Lung (tissue), 12 donors: ENCODE results near the gene DTX3. TPM values are rescaled to one million over a fixed set of nuclear protein-coding genes. Genes with fewer than 3 reads are reported as not detected.

Experiments
- ATAC-seq: fragments of 200-7000 bp; cut with Tn5 transposase; one replicate; pipeline ENCODE4 v1.9.1; 2020; ENCODE audit warnings: moderate number of reproducible peaks; ENCODE audit not compliant: insufficient read depth, low FRiP score
- DNase-seq, 3 donors: peaks; one replicate each; pipeline ENCODE4 v3.0.0-alpha.2; 2013 to 2017
- H3K27ac ChIP-seq, 2 donors: one replicate each; pipeline ENCODE4 v1.5.1; 2013; ENCODE audit warnings: mild to moderate bottlenecking in 2 of 2, moderate library complexity in 2 of 2, control low read depth in 1 of 2, inconsistent platforms in 1 of 2, low read depth in 1 of 2, low read length in 1 of 2
- H3K27me3 ChIP-seq, 3 donors: one replicate each; pipeline ENCODE4 v1.5.1; 2013; ENCODE audit warnings: low read length in 2 of 3; ENCODE audit not compliant: control insufficient read depth in 3 of 3, insufficient read depth in 3 of 3
- H3K36me3 ChIP-seq, 4 donors: one replicate each; pipeline ENCODE4 v1.5.1; 2013; ENCODE audit warnings: low read length in 4 of 4, mild to moderate bottlenecking in 1 of 4, moderate library complexity in 1 of 4; ENCODE audit not compliant: control insufficient read depth in 4 of 4, insufficient read depth in 4 of 4
- H3K4me1 ChIP-seq, 5 donors: one replicate each; pipeline ENCODE4 v1.5.1; 2013; ENCODE audit warnings: low read length in 5 of 5, mild to moderate bottlenecking in 2 of 5, moderate library complexity in 1 of 5; ENCODE audit not compliant: control insufficient read depth in 5 of 5, insufficient read depth in 5 of 5
- H3K4me3 ChIP-seq: one replicate; pipeline ENCODE4 v1.5.1; 2013; ENCODE audit warnings: mild to moderate bottlenecking, control low read depth, moderate library complexity
- H3K9ac ChIP-seq, 2 donors: one replicate each; pipeline ENCODE4 v1.5.1; 2013; ENCODE audit warnings: low read length in 2 of 2, control low read depth in 1 of 2; ENCODE audit not compliant: insufficient read depth in 1 of 2
- H3K9me3 ChIP-seq, 4 donors: one replicate each; pipeline ENCODE4 v1.5.1; 2013; ENCODE audit warnings: low read length in 3 of 4, mild to moderate bottlenecking in 1 of 4, moderate library complexity in 1 of 4; ENCODE audit not compliant: control insufficient read depth in 4 of 4, insufficient read depth in 3 of 4
- WGBS, 2 donors: extraction: QIAGEN DNeasy Blood & Tissue Kit; methylation state at CpG; one replicate each; pipeline ENCODE4 v1.1.7; 2013; 5-methylcytosine and 5-hydroxymethylcytosine counted together
- polyA plus RNA-seq, 2 donors: library from polyadenylated mRNA; stranded (reverse); fragments of 200-250 nt; gene quantifications; one replicate each; pipeline ENCODE4 v1.2.1, GENCODE V29; 2013
- total RNA-seq, 2 donors: library from RNA; depleted of rRNA in 1 of 2; stranded (reverse); fragments of >200 nt in 1 of 2; gene quantifications; one replicate each; pipeline ENCODE4 v1.2.1, GENCODE V29; 2014 to 2021
- TF ChIP-seq, protein P1 (sequence below): IDR thresholded peaks from 2 replicates; pipeline ENCODE4 v1.5.1; 2012; ENCODE audit warnings: mild to moderate bottlenecking; ENCODE audit errors: control extremely low read depth, extremely low read depth
- donor health status: control.
- donor health status: control.
- donor health status: Bipolar disorder and iron deficiency.
- donor health status: healthy.
- donor health status: DM: yes; HTN: yes; CAD: no.

Gene DTX3
- total and polyA plus RNA-seq, 4 donors: 13.9 to 40.1 (median 24.9) TPM

GRCh38 chr12:57612711-57613426 is 8.2 kb downstream of the DTX3 start:
- no peaks in the 10 kb centered on the region for H3K9me3 ChIP-seq
- H3K4me1 ChIP-seq: peaks cover 0 to 21% (median 6%) of the 10 kb centered on the region in 5 donors
- H3K27ac ChIP-seq: no peak overlapping the region
- WGBS, 2 donors: 88 to 94% methylated on average over 10 of the region's 10 CpGs
- ATAC-seq: no peak
- no peak for DNase-seq
- peaks cover 0 to 8% (median 3%) of the 10 kb centered on the region in 3 donors for H3K27me3 ChIP-seq
- H3K36me3 ChIP-seq: peaks cover 0 to 27% (median under 1%) of the 10 kb centered on the region in 4 donors
- no peak overlapping the region for H3K9ac ChIP-seq
- H3K4me3 ChIP-seq: no peak overlapping the region
- TF ChIP-seq, protein P1, sequence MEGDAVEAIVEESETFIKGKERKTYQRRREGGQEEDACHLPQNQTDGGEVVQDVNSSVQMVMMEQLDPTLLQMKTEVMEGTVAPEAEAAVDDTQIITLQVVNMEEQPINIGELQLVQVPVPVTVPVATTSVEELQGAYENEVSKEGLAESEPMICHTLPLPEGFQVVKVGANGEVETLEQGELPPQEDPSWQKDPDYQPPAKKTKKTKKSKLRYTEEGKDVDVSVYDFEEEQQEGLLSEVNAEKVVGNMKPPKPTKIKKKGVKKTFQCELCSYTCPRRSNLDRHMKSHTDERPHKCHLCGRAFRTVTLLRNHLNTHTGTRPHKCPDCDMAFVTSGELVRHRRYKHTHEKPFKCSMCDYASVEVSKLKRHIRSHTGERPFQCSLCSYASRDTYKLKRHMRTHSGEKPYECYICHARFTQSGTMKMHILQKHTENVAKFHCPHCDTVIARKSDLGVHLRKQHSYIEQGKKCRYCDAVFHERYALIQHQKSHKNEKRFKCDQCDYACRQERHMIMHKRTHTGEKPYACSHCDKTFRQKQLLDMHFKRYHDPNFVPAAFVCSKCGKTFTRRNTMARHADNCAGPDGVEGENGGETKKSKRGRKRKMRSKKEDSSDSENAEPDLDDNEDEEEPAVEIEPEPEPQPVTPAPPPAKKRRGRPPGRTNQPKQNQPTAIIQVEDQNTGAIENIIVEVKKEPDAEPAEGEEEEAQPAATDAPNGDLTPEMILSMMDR: no peak

DNA sequence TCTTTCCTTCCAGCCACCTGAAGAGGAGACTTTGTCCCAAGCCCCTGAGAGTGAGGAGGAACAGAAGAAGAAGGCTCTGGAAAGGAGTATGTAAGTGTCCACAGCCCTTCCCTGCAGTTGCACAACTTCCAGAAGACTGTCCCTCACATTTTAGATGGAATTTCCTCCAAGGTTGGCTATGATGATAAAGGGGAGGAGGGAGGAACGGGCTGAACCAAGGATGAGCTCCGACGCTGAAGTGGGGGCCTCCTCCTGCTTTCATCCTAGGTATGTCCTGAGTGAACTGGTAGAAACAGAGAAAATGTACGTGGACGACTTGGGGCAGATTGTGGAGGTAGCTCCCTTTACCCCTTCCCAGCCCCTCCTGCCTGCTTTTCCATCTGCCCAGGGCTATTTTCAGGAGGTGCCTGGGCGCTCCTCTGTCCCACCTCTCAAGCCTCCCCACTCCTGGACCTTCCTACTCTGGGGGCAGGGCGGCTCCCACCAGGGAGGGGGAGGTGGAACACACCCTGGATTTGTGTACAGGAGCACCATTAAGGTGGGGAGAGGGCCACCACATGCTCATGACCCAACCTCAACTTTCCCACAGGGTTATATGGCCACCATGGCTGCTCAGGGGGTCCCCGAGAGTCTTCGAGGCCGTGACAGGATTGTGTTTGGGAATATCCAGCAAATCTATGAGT is 8.9 kb downstream of the DTX3 start:
- H3K4me3 ChIP-seq: no peak overlapping the region
- ATAC-seq (no peak), DNase-seq (no peak)
- 85 to 86% methylated on average over 10 of the region's 10 CpGs for WGBS, 2 donors
- TF ChIP-seq, protein P1: no peak
- peaks cover 0 to 10% (median 4%) of the 10 kb centered on the region in 3 donors for H3K27me3 ChIP-seq
- H3K4me1 ChIP-seq: peaks cover 0 to 21% (median 6%) of the 10 kb centered on the region in 5 donors
- H3K9ac ChIP-seq: no peak overlapping the region
- no peaks in the 10 kb centered on the region for H3K9me3 ChIP-seq
- H3K36me3 ChIP-seq: peaks cover 0 to 27% (median 0%) of the 10 kb centered on the region in 4 donors
- H3K27ac ChIP-seq: no peak overlapping the region

DNA sequence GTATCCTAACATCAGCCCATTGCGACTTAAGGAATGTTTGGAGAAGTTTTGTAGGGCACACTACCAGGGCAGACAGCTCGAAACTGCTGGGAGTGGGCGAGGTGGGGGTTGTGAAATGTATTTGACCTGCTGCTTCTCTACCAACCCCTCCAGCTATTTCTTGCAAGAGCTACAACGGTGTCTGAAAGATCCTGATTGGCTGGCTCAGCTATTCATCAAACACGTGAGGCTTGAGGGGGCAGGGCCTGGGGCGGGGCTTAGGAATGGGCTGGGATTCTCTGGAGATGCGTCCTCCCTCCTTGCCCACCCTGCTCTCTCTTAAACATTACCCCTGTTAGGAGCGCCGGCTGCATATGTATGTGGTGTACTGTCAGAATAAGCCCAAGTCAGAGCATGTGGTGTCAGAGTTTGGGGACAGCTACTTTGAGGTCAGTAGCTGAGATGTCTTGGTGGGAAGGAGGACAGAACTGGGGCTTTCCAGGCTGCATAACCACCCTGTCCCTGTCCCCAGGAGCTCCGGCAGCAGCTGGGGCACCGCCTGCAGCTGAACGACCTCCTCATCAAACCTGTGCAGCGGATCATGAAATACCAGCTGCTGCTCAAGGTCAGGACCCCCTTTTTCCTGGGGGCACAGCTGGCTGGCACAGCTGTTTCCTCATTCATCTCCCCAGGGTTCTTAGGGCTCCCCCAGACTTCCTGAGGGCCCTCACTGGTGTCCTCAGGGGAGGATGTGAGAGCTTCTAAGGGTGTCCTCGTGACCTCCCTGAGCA is 9.7 kb downstream of the DTX3 start:
- no peak overlapping the region for H3K9ac ChIP-seq
- no peak overlapping the region for H3K4me3 ChIP-seq
- TF ChIP-seq, protein P1: no peak
- H3K27ac ChIP-seq: no peak overlapping the region
- 47 to 62% methylated on average over 14 of the region's 14 CpGs for WGBS, 2 donors
- H3K27me3 ChIP-seq: peaks cover 0 to 16% (median 9%) of the 10 kb centered on the region in 3 donors
- peaks cover 0 to 22% (median 0%) of the 10 kb centered on the region in 4 donors for H3K36me3 ChIP-seq
- H3K9me3 ChIP-seq: no peaks in the 10 kb centered on the region
- peaks cover 0 to 17% (median 6%) of the 10 kb centered on the region in 5 donors for H3K4me1 ChIP-seq
- ATAC-seq: no peak
- no peak for DNase-seq
